ENCODE data around the gene RIMBP2.

RIMBP2 gene

GRCh38 chr12:130639476-130640424, 76.3 kb downstream of the RIMBP2 start:
- FAIRE-seq = no peak
- DNase-seq (ENCODE audit: insufficient read length, low spot score) = no peak

- FAIRE-seq (no peak), DNase-seq (ENCODE audit: insufficient read length, low spot score) (no peak)
These were observed 79.7 kb downstream of the RIMBP2 start for GRCh38 chr12:130636370-130636769.

DNA sequence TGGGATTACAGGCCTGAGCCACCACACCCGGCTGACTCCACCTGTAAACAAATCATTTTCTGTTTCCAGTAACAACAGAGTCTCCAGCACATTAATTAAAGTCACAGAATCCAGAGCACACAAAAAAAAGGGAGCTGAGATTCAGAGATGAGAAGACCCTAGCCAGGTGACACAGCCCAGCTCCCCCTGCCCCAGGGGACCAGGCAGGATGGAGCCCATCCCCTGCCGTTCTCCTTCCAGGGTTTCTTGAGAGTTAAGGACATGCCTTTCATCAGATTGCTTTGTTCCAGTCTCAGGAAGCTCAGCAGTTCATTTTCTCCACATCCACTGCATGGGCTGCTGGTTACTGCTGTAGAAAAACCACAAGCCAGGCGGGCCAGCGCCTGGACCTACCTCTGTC, 81.2 kb downstream of the RIMBP2 start:
- FAIRE-seq (no peak), DNase-seq (ENCODE audit: insufficient read length, low spot score) (no peak)

DNA sequence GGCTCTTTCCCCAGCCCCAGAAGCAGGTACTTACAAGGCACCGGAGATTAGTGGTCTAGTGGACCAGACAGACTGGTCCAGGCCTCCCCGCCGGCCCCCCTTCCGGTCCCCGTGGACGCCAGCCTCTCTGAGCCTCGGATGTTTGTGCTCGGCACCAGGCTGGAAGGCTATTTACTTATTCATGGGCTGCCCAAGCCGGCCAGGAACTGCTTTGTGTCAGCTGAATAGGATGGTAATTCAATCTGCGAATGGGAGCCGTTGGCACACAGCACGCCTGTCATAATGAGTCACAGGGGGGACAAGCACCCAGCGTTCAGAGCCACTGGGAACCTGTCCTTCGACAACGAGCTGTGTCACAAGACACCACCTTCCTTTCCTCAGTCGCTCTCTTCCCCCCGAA, 82.3 kb downstream of the RIMBP2 start:
- FAIRE-seq = no peak

GRCh38 chr12:130632642-130633041, 83.5 kb downstream of the RIMBP2 start:
- DNase-seq (ENCODE audit: insufficient read length, low spot score) (no peak), FAIRE-seq (no peak)

More for the DNA sequence above, 82.3 kb downstream of the RIMBP2 start:
- DNase-seq (ENCODE audit: insufficient read length, low spot score) = no peak

- DNase-seq (ENCODE audit: insufficient read length, low spot score) (no peak), FAIRE-seq (no peak)
These were observed 87.8 kb downstream of the RIMBP2 start for GRCh38 chr12:130628304-130628703.

DNA sequence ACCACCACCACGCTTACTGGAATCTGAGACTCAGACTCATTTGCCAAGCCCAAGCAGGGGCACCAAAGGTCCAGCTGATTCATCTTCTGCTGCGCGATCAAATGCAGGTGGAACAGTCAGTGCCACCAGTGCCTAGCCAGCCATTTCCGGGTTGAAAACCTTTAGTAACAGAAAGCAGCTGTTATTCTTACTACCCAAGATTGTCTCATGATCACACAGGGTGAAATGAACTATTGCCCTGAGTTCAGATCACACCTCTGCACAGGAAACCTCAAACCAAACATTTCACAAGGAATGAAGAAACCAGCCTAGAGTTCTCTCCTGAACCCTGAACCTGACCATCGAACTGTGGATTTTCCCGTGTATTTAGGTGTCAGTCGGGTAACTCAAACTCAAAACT, 88.9 kb downstream of the RIMBP2 start:
- DNase-seq (ENCODE audit: insufficient read length, low spot score) = no peak
- FAIRE-seq = no peak

DNA sequence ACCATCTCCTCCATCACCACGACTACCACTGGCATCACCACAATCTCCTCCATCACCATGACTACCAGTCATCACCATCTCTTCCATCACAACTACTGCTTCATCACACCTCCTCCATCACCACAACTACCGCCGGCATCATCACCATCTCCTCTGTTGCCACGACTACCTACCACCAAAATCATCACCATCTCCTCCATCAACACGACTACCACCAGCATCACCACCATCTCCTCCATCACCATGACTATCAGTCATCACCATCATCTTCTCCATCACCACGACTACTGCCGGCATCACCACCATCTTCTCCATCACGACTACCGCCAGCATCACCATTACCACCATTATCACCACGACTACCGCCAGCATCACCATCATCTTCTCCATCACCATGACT, 89.5 kb downstream of the RIMBP2 start:
- no peak for DNase-seq (ENCODE audit: insufficient read length, low spot score)
- no peak for FAIRE-seq

DNA sequence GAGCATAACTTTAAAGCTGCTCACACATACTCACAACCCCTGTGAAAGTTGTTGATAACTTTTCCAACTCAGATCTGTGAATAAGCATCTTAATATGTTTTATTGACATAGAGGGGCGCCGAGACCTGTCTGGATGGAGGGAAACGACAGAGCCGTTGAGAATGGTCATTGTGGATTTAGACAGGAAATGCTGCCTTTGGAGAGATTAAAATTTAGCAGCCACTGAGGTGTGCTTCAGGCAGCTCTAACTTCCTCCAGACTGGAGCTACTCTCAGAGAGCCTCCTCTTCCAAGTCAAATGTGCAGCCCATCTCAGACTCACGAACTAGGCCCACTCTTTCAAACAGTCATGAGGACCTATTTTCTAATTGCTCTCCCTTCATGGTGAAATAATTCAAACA, 90.9 kb downstream of the RIMBP2 start:
- no peak for DNase-seq (ENCODE audit: insufficient read length, low spot score)
- no peak for FAIRE-seq

DNA sequence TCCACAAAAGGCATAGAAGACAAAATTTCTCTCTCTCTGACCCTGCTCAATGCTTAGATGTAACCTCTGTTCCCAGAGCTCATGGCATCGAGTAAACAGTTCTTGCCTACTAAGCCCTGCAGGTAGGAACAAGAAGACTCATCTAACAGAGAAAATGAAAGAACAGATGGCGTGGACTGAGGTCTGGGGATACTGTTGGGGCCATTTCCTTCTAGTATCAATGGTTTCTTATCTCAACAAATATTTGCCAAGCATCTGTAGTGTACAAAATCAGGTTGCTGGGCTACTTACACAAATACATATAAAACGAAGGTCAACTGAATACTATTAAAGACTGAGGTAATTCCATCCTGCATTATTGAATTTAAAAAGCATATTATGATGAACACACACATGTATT, 93.3 kb downstream of the RIMBP2 start:
- DNase-seq (ENCODE audit: insufficient read length, low spot score) (no peak), FAIRE-seq (no peak)

DNA sequence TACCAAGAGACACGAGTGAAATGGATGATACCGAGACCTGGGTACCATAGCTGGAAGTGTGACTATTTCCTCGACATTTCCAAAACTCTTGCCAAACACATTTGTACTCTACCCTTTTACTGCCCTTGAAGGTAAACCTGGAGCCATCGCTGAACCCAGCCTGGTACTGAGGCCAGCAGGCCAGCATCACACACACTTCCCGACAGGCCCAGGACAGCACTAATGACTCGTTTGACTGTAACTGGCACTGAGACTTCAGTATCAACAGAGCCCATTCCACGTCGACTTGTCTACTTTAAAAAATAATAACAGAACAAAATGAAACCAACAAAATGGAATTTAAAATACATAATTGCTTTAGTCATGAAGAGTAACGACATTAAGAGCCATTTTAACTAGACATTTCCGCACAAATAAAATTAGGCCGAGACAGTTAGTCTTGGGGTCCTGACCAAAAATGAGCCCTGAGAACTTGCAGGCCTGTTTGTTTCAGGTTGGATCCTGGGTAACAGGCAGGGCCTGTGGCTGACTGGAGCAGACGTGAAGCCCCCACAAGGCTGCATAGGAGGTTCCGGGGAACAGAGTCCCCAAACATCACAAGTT, 94.3 kb downstream of the RIMBP2 start:
- FAIRE-seq (no peak), DNase-seq (ENCODE audit: insufficient read length, low spot score) (no peak)

GRCh38 chr12:130620756-130621155, 95.3 kb downstream of the RIMBP2 start:
- FAIRE-seq (no peak), DNase-seq (ENCODE audit: insufficient read length, low spot score) (no peak)

DNA sequence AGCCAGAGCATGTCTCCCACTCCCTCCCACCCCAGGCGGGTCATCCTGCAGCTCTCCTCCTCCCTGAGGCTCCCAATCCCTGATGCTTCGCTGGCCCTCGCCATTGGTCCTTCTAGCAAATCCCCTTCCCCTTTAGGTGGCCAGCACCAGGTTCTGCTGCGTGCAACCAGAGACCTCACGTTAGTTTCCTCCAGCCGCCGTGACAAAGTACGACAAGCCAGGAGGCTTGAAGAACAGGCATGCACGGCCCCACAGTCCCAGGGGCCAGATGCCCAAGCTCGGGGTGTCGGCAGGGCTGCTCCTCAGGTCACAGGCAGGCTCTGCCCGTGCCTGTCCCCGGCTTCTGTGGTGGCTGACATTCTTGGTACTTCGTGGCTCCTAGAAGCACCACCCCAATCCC, 95.8 kb downstream of the RIMBP2 start:
- FAIRE-seq = no peak
- DNase-seq (ENCODE audit: insufficient read length, low spot score) = no peak

DNA sequence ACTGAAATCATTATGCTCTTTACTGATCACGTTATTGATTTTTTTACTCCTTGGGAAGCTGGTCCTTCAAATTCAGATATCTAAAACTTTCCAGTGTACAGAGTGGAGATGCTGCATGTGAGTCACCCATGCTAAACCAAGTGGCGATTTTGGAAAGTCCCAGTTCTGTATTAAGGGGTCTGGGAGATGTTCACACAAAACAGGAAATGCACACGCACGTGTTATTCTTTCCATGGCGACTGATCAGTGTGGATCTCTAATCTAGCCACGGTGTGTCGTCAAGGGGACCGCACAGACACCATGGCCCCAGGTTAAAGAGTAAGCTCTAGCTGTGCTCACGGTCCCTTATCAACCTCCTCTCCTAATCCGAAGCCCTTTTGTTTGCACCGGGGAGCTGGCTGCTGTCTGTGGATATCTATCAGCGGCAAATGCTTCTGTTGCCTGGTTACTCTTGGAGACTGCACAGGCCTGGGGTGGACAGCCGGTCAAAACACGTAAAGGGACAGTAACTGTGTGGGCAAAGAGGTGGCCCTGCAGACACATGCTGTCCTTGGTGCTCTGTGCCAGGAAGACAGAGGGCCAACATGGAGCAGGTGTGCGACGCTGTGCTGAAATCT, 96.6 kb downstream of the RIMBP2 start:
- FAIRE-seq = no peak
- DNase-seq (ENCODE audit: insufficient read length, low spot score) = no peak

DNA sequence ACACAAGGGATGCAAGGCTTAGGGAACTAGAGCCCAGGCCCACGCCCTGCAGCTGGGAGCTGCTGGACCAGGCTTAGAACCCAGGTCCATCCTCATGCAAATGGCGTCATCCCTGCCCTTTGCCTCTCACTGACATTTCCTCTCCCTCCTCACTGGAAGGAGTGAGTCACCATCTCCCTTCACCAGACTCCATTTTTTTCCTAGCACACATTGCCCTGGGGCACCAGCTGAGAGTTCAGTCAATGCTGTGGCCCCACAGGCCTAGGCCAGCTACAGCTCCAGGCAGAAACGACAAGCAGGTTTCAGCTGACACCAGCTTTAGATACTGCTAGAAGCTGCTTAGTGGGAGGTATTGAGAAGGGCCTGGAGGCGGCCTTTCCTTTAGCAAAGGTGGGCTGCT, 98.9 kb downstream of the RIMBP2 start:
- no peak for FAIRE-seq

GRCh38 chr12:130615861-130616345, 100.2 kb downstream of the RIMBP2 start:
- no peak for FAIRE-seq
- DNase-seq (ENCODE audit: insufficient read length, low spot score) = no peak

More for the DNA sequence above, 98.9 kb downstream of the RIMBP2 start:
- DNase-seq (ENCODE audit: insufficient read length, low spot score) = no peak

DNA sequence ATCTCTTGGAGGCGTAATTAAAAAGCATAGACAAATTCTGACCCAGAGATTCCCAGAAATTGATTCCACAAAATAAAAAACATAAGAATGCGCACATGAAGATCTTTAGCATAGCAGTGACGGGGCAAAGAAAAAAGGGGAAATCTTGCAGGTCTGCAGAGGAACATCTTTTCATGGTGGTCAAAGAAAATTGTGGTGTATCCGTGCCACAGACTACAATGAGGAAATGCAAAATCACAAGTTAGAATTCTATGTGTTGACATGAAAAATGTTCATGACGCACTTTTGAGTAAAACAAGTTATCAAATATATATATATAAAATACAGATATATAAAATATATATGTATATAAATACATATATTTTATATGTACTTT, 101.6 kb downstream of the RIMBP2 start:
- FAIRE-seq = no peak
- DNase-seq (ENCODE audit: insufficient read length, low spot score) = no peak

DNA sequence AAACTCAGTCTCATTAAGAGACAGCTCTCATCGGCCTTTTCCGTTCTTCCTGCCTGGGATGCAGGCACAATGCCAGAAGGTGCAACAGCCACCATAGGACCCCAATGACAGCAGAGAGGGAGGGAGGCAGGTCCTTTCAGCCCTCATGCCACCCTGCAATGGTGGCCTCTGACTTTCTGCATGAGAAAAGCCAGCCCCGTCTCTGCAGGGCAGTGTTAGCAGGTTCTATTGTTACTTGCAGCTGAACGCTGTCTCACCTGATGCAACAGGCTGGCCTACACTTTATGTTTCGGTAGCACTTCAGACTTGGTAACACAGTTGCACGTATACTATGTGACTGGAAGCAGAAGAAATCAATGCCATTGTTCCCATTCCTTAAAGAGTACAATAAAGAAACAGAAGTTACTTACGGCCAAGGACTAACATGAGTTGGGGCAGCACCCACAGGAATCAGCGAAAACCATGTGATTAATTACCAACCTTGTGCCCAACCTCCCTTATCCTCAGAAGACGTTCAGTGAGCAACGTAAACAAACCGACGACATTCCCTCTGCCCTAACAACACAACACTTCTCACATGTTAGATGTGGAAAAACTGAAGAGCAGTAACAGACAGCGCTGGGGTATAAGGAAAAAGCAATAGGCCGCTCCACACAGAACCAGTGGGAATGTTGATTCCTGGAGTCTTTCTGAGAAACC, 102.1 kb downstream of the RIMBP2 start:
- FAIRE-seq = no peak

GRCh38 chr12:130613131-130613530, 103.0 kb downstream of the RIMBP2 start:
- FAIRE-seq (no peak), DNase-seq (ENCODE audit: insufficient read length, low spot score) (no peak)

More for the DNA sequence above, 102.1 kb downstream of the RIMBP2 start:
- no peak for DNase-seq (ENCODE audit: insufficient read length, low spot score)

DNA sequence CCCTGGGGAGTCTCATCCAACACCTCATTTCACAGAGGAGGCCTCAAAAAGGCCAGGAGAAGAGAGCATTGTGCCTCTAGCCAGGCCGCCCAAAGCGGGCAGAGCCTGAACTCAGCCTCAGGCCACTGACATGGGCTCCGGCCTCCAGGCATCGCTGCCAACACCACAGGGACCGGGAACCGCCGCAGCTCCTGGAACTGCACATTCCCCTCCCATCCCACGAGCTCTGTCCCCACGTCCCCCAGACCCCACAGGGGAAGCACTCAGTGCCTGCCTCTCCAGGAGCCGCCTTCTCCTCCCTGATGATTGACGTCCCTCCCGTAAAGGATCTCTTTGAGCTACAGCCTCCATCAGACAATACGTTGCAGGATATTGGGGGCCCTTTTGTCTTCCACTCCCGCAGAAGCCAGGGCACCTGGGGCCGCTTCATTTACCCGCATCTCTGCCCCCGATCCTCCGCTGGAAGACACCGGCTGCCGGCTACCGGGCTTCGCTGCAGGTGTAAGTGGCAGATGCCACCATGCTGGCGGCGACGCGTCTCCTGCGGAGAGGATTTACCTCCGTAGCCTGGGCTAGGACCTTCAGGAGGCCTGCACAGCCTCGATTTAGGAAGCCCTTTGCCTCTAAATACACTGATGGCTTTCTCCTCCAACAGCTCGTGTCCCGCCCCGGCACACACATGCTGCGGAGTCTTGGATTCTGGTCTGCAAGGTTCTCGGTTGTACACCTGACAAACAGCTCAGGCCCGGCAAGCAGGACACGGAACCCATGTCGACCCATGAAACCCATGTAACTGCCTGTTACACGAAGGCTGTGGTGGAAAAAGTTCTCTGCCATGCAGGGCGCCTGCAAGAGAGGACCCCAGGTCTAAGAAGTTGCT, 104.8 kb downstream of the RIMBP2 start:
- DNase-seq (ENCODE audit: insufficient read length, low spot score) (no peak), FAIRE-seq (no peak)
